GM21526 (cell line): ENCODE measurements around the gene ACAP1.

Experiments
- ATAC-seq: cut with Tn5 transposase; IDR thresholded peaks from one replicate; pipeline ENCODE4 v1.9.1; 2021; ENCODE audit warnings: moderate library complexity; ENCODE audit not compliant: unreplicated experiment, low FRiP score

The ACAP1 gene

GRCh38 chr17:7383742-7384488 is 47.6 kb downstream of the ACAP1 start:
- ATAC-seq, result peak; percentile 62

- ATAC-seq, result no peak
Observed at GRCh38 chr17:7384489-7385081, 48.3 kb downstream of the ACAP1 start.

- ATAC-seq, result no peak
Observed at GRCh38 chr17:7388856-7389255, 52.5 kb downstream of the ACAP1 start.

DNA sequence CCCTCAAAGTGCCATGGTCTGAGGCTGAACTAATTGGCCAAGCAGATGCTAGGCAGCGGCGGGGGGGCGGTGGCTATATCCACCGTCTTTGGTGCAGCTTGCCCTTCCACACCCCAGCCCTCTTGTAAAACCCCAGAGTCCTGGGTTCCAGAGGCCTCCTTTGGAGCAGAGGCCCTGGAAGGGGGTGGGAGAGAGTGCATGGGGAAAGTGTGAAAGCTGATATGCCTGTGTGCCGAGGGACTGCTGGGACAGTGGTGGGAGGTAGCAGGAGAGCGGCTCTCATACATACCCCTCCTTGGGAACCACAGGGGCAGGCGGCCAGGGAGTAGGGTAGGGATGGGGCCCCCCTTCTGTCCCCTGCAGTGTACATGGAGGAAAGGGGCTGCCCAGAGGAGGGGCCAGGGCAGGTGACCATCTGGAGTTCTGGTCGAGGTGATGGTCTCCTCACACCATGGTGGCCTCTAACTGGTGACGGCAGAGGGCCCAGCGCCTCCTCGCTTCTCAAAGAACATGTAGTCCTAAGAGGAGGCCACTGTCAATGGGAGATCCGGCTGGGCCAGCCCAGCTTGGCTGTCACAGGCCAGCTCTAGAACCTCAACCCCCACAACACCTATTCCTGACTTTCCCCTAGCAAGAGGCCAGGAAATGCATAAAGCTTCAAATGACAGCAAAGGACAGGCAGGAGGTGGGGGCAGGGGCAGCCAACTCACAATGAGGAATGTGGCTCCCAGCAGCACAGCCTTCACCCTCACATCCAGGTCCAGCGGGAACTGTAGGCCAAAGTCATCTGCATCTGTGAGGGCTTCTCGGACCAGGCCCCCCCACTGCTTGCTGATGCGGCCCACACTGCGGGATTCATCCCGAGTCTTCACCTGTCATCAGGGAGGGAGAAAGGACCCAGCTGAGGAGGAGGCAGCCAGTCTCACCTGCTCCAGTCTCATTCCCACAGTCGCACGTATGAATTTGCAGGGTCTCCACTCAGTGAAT is 53.9 kb downstream of the ACAP1 start:
- ATAC-seq, result no peak

- no peak for ATAC-seq
Observed at GRCh38 chr17:7391307-7391706, 55.0 kb downstream of the ACAP1 start.

DNA sequence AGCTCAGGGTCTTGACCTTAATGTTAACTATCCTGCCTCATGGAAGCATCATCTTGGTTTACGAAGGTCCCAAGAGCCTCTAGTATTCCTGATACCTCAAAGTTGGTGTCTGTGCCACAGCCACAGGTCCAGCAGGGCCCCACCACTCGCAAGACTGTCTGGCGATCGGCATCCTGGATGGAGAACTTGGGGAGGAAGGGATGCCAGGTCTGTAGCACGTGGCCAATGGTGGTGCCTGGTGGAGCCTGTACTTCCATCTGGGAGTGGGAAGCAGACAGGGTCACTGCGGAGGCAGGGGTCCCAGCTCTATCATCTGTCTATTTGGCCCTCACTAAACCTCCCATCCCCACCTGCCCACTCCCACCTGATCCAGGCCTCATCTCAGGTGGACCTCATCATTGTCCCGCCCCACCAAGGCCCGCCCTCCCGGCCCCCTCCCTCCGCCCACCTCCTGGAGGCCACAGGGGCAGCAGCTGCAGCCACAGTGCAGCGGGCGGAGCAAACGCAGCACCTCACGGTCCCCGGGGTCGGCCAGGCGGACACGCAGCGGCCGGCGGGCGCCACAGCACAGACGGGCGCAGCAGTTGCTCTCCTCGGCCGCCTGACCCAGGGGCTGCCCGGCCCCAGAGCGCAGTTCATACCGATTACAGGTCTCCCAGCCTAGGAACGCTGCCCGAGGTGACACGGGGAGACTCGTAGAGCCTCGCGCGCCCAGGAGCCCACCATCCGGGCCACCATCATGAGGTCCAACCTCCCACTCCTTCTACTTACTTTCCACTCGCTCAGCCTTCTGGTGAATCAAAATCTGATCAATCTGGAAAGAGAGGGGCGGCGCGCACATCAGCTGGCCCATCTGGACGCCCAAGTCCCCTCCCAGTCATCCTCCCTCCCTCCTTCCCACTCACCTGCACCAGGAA is 56.6 kb downstream of the ACAP1 start:
- no peak for ATAC-seq

GRCh38 chr17:7393613-7394451 is 57.5 kb downstream of the ACAP1 start:
- peak; percentile 31 for ATAC-seq

GRCh38 chr17:7394452-7395191 is 58.3 kb downstream of the ACAP1 start, which contains the start of gene PLSCR3:
PLSCR3 (minus strand) TSS chr17:7394525; CDS start chr17:7394110, 415 bp downstream.
- peak; percentile 68 for ATAC-seq

DNA sequence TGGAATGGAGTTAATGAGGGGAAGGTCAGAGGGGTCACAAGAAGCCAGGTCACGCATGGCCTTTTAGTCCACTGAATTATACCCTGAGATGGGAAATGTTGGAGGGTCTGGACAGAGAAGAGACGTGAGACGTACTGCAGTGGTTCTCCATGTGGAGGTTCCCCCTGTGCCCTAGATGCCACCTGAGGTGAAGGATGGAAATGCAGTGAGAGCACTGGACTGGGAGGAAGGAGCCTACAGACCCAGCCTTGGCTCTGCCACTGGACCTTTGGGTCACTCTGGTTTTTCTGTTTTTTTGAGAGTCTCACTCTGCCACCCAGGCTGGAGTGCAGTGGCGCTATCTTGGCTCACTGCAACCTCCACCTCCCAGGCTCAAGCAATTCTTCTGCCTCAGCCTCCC is 59.8 kb downstream of the ACAP1 start:
- no peak for ATAC-seq

DNA sequence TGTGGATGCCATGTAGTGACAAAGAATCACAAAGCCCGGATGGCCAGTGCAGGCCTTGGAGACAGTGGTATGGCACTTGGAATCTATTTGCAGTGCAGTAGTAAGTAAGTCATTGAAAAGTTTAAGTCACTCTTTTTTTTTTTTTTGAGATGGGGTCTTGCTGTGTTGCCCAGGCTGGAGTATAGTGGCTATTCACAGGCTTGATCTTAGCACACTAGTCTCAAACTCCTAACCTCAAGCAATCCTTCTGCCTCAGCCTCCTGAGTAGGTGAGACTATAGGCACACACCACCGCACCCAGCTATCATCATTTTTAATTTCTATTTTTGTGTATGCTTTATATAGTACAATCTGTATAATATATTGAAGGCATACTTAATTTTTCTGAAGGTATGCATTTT is 62.3 kb downstream of the ACAP1 start:
- ATAC-seq, result no peak
